HCT116 (cell line): ENCODE data around the gene CENPP. TPM values are rescaled to one million over a fixed set of nuclear protein-coding genes. Genes with fewer than 3 reads are reported as not detected.

Experiments
- ATAC-seq: fragments of 200-7000 bp; cut with Tn5 transposase; 2 replicates; pipeline ENCODE4 v1.9.1; 2020; ENCODE audit warnings: mild to moderate bottlenecking, moderate library complexity
- BruUV-seq: library from RNA; stranded (reverse); fragments of 400-500 nt; replicated peaks from 2 replicates; lab custom pipeline; 2021; lab: Mats Ljungman, UMichigan
- CTCF ChIA-PET: fragments of 300-600 bp; sonication (Branson Sonifier 250); formaldehyde crosslinking; loops from one replicate; lab custom pipeline; 2021; ENCODE audit warnings: antibody characterized with exemption; lab: Charles Lee
- POLR2A ChIA-PET: fragments of 300-600, 350-600 bp; sonication (Branson Sonifier 250); formaldehyde crosslinking; loops from one replicate; lab custom pipeline; 2021; ENCODE audit warnings: antibody characterized with exemption; lab: Charles Lee
- RAD21 ChIA-PET, 2 experiments: fragments of 300-600 bp; sonication (Branson Sonifier 250); formaldehyde crosslinking; loops; one replicate each; lab custom pipeline; 2023; ENCODE audit warnings: low total read pairs in 2 of 2; ENCODE audit not compliant: uncharacterized antibody in 2 of 2, unreplicated experiment in 2 of 2, low non-redundant PET in 1 of 2; lab: Charles Lee
- DNase-seq: peaks from one replicate; pipeline ENCODE4 v3.0.0-alpha.2; 2010; ENCODE audit warnings: low read depth, low spot score
- H2AFZ ChIP-seq: fragments of 200-600 bp; shearing (Covaris generic), sonication (generic); 2 replicates; pipeline ENCODE4 v1.6.1; 2017; ENCODE audit warnings: low read depth, mixed run types, mixed read lengths, antibody characterized with exemption, low read length; ENCODE audit not compliant: poor library complexity, severe bottlenecking
- H3K27ac ChIP-seq: 2 replicates; pipeline ENCODE4 v1.5.1; 2012; ENCODE audit warnings: low read depth, low read length
- H3K27me3 ChIP-seq: fragments of 200-600 bp; sonication (generic); 2 replicates; pipeline ENCODE4 v1.6.1; 2016; ENCODE audit warnings: mixed run types, low read length, mixed read lengths; ENCODE audit not compliant: insufficient read depth
- H3K36me3 ChIP-seq, 2 experiments: fragments of 200-500 bp in 1 of 2; fragments of 200-600 bp in 1 of 2; sonication (Bioruptor generic) in 1 of 2; sonication (generic) in 1 of 2; 2 replicates each; pipeline versions ENCODE4 v1.5.1 to v1.6.1; 2014 to 2016; ENCODE audit warnings: low read length in 2 of 2, inconsistent platforms in 1 of 2, mixed read lengths in 1 of 2, mixed run types in 1 of 2; ENCODE audit not compliant: insufficient read depth in 2 of 2, control insufficient read depth in 1 of 2
- H3K4me1 ChIP-seq, 2 experiments: fragments of 200-600 bp in 1 of 2; sonication (generic) in 1 of 2; 2 replicates each; pipeline versions ENCODE4 v1.5.1 to v1.6.1; 2012 to 2017; ENCODE audit warnings: low read length in 2 of 2, inconsistent platforms in 1 of 2, mild to moderate bottlenecking in 1 of 2, mixed read lengths in 1 of 2, mixed run types in 1 of 2, moderate library complexity in 1 of 2; ENCODE audit not compliant: insufficient read depth in 2 of 2, control insufficient read depth in 1 of 2
- H3K4me2 ChIP-seq: fragments of 200-600 bp; sonication (generic); 2 replicates; pipeline ENCODE4 v1.6.1; 2017; ENCODE audit warnings: mixed run types, low read length, mixed read lengths
- H3K4me3 ChIP-seq, 2 experiments: fragments of 200-600 bp in 1 of 2; sonication (generic) in 1 of 2; replicated peaks in 1 of 2; 2 replicates each; pipeline ENCODE4 v1.5.1; 2011 to 2016; ENCODE audit warnings: low read length in 2 of 2, control low read depth in 1 of 2, low read depth in 1 of 2, mild to moderate bottlenecking in 1 of 2, mixed read lengths in 1 of 2, mixed run types in 1 of 2
- H3K79me2 ChIP-seq: fragments of 200-600 bp; sonication (generic); 2 replicates; pipeline ENCODE4 v1.6.1; 2017; ENCODE audit warnings: mild to moderate bottlenecking, mixed run types, low read length, moderate library complexity, mixed read lengths; ENCODE audit not compliant: insufficient read depth
- H3K9ac ChIP-seq: fragments of 200-600 bp; sonication (generic); 2 replicates; pipeline ENCODE4 v1.6.1; 2016; ENCODE audit warnings: low read length, mixed read lengths
- H3K9me2 ChIP-seq: fragments of 200-600 bp; sonication (generic), shearing (Covaris generic); 2 replicates; pipeline ENCODE4 v1.6.1; 2017; ENCODE audit warnings: mixed run types, mild to moderate bottlenecking, moderate library complexity; ENCODE audit not compliant: insufficient read depth
- H3K9me3 ChIP-seq, 2 experiments: fragments of 200-500 bp in 1 of 2; fragments of 200-600 bp in 1 of 2; sonication (Bioruptor generic) in 1 of 2; sonication (generic) in 1 of 2; 2 replicates each; pipeline ENCODE4 v1.6.1; 2014 to 2017; ENCODE audit warnings: low read length in 2 of 2, mixed read lengths in 2 of 2, inconsistent platforms in 1 of 2, low read depth in 1 of 2, mild to moderate bottlenecking in 1 of 2, mixed run types in 1 of 2, moderate library complexity in 1 of 2; ENCODE audit not compliant: control insufficient read depth in 1 of 2, insufficient read depth in 1 of 2
- H4K20me1 ChIP-seq: fragments of 200-600 bp; sonication (generic), shearing (Covaris generic); 2 replicates; pipeline ENCODE4 v1.6.1; 2017; ENCODE audit warnings: mixed run types, mild to moderate bottlenecking, moderate library complexity; ENCODE audit not compliant: insufficient read depth
- CBX3 ChIP-seq: IDR thresholded peaks from 2 replicates; pipeline ENCODE4 v1.6.1; 2012; ENCODE audit warnings: low read depth
- CEBPB ChIP-seq: IDR thresholded peaks from 2 replicates; pipeline ENCODE4 v1.6.1; 2012; ENCODE audit warnings: low read depth
- ELF1 ChIP-seq: IDR thresholded peaks from 2 replicates; pipeline ENCODE4 v1.6.1; 2012; ENCODE audit warnings: low read depth, borderline replicate concordance
- EZH2 ChIP-seq: fragments of 200-600 bp; sonication (generic); IDR thresholded peaks from 2 replicates; pipeline ENCODE4 v1.6.1; 2017; ENCODE audit warnings: antibody characterized with exemption, mixed run types
- EZH2phosphoT487 ChIP-seq: fragments of 200-600 bp; IDR thresholded peaks from 2 replicates; pipeline ENCODE4 v1.6.1; 2018; ENCODE audit warnings: antibody characterized with exemption, borderline replicate concordance
- FOSL1 ChIP-seq: IDR thresholded peaks from 2 replicates; pipeline ENCODE4 v1.6.1; 2012; ENCODE audit warnings: low read depth
- MAX ChIP-seq: IDR thresholded peaks from 2 replicates; pipeline ENCODE4 v1.6.1; 2012
- POLR2A ChIP-seq: IDR thresholded peaks from 2 replicates; pipeline ENCODE4 v1.7.0; 2011; ENCODE audit warnings: borderline replicate concordance; ENCODE audit not compliant: insufficient read depth, insufficient read length; ENCODE audit errors: extremely low read depth
- POLR2AphosphoS5 ChIP-seq: IDR thresholded peaks from 2 replicates; pipeline ENCODE4 v1.6.1; 2011; ENCODE audit warnings: mild to moderate bottlenecking, low read depth, low read length, moderate library complexity
- SIN3A ChIP-seq: IDR thresholded peaks from 2 replicates; pipeline ENCODE4 v1.6.1; 2012; ENCODE audit warnings: low read depth
- SP1 ChIP-seq: IDR thresholded peaks from 2 replicates; pipeline ENCODE4 v1.6.1; 2012; ENCODE audit warnings: low read depth
- SRF ChIP-seq: IDR thresholded peaks from 2 replicates; pipeline ENCODE4 v1.6.1; 2012; ENCODE audit warnings: low read depth
- YY1 ChIP-seq: IDR thresholded peaks from 2 replicates; pipeline ENCODE4 v1.6.1; 2011; ENCODE audit warnings: low read length, low read depth, moderate library complexity, mild to moderate bottlenecking; ENCODE audit not compliant: insufficient replicate concordance; ENCODE audit errors: extremely low read depth
- ZNF274 ChIP-seq: fragments of 200-500 bp; sonication (Bioruptor generic); IDR thresholded peaks from 2 replicates; pipeline ENCODE4 v1.6.1; 2014; ENCODE audit warnings: mild to moderate bottlenecking, low read depth, low read length, inconsistent platforms
- intact Hi-C: fragments of 100-400 bp; cut with micrococcal nuclease; formaldehyde crosslinking; loops from 2 replicates; pipeline ENCODE4 v1.10.0; 2022
- total RNA-seq: library from RNA; stranded (reverse); gene quantifications from one replicate; pipeline ENCODE4 v1.2.1, GENCODE V29; 2021; ENCODE audit not compliant: unreplicated experiment
- TF ChIP-seq, protein P1 (sequence below): IDR thresholded peaks from 2 replicates; pipeline ENCODE4 v1.6.1; 2012
- TF ChIP-seq, protein P2 (sequence below): IDR thresholded peaks from 2 replicates; pipeline ENCODE4 v1.6.1; 2012; ENCODE audit warnings: low read depth

Gene CENPP
- total RNA-seq, 1 experiment from 2014 or later, result 7.0 TPM

GRCh38 chr9:92614763-92615461, 289.2 kb downstream of the CENPP start:
- DNase-seq, result no peak
- no peak for ATAC-seq
- CTCF ChIA-PET, result no interaction called here
- no peaks in the 10 kb centered on the region for H4K20me1 ChIP-seq
- POLR2A ChIA-PET, result no interaction called here
- no peaks in the 10 kb centered on the region for H3K4me1 ChIP-seq
- H3K79me2 ChIP-seq, result no peaks in the 10 kb centered on the region
- H3K4me3 ChIP-seq, result no peak overlapping the region
- TF ChIP-seq POLR2AphosphoS5, result no peak
- no peak overlapping the region for H2AFZ ChIP-seq
- intact Hi-C loops, result no loop called here
- no peaks in the 10 kb centered on the region for H3K9me2 ChIP-seq
- H3K9me3 ChIP-seq, result no peaks in the 10 kb centered on the region
- H3K36me3 ChIP-seq, result peaks cover 5 to 11% of the 10 kb centered on the region in 2 experiments; a peak in 3 of 4 replicates
- BruUV-seq, result no TSS peak
- RAD21 ChIA-PET, result no interaction called here
- H3K9ac ChIP-seq, result no peak overlapping the region
- H3K4me2 ChIP-seq, result no peak overlapping the region
- no peak overlapping the region for H3K27ac ChIP-seq
- no peaks in the 10 kb centered on the region for H3K27me3 ChIP-seq

DNA sequence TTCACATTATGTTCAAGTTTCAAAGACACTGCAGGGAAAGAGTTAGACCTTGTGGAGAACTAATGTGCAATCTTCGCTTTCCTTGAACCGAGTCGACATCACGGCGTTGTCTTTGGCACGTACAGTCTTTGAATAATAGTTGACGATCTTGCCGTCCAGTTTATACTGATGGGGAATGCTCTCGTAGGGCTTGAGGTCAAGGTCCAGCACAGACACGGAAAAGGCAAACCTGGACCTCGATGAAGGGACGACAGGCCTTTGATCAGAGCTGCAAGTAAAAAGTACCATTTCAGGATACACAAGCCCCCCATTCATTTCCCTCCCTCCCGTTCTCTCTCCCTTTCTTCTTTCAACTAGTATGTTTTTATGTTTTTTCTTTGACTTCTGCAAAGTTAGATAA, 290.0 kb downstream of the CENPP start:
- ATAC-seq, result no peak
- ChIA-PET RAD21 (no interaction called here), CTCF (no interaction called here), POLR2A (no interaction called here)
- Histone ChIP-seq H3K9ac (no peak overlapping the region), H3K36me3 (peaks cover 5 to 11% of the 10 kb centered on the region in 2 experiments; a peak in 3 of 4 replicates), H3K4me1 (no peaks in the 10 kb centered on the region), H4K20me1 (no peaks in the 10 kb centered on the region), H3K4me3 (no peak overlapping the region), H3K27me3 (no peaks in the 10 kb centered on the region), H3K9me2 (no peaks in the 10 kb centered on the region), H3K79me2 (no peaks in the 10 kb centered on the region), H2AFZ (no peak overlapping the region), H3K9me3 (no peaks in the 10 kb centered on the region), H3K4me2 (no peak overlapping the region), H3K27ac (no peak overlapping the region)
- intact Hi-C loops, result no loop called here
- BruUV-seq, result no TSS peak
- DNase-seq, result no peak
- TF ChIP-seq SP1 (no peak), EZH2 (no peak), MAX (no peak), ZNF274 (no peak), SRF (no peak), CBX3 (no peak), FOSL1 (no peak), POLR2A (no peak), CEBPB (no peak), YY1 (no peak), EZH2phosphoT487 (no peak), ELF1 (no peak), SIN3A (no peak)
- TF ChIP-seq, protein P1, sequence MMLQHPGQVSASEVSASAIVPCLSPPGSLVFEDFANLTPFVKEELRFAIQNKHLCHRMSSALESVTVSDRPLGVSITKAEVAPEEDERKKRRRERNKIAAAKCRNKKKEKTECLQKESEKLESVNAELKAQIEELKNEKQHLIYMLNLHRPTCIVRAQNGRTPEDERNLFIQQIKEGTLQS, result no peak
- TF ChIP-seq, protein P2, sequence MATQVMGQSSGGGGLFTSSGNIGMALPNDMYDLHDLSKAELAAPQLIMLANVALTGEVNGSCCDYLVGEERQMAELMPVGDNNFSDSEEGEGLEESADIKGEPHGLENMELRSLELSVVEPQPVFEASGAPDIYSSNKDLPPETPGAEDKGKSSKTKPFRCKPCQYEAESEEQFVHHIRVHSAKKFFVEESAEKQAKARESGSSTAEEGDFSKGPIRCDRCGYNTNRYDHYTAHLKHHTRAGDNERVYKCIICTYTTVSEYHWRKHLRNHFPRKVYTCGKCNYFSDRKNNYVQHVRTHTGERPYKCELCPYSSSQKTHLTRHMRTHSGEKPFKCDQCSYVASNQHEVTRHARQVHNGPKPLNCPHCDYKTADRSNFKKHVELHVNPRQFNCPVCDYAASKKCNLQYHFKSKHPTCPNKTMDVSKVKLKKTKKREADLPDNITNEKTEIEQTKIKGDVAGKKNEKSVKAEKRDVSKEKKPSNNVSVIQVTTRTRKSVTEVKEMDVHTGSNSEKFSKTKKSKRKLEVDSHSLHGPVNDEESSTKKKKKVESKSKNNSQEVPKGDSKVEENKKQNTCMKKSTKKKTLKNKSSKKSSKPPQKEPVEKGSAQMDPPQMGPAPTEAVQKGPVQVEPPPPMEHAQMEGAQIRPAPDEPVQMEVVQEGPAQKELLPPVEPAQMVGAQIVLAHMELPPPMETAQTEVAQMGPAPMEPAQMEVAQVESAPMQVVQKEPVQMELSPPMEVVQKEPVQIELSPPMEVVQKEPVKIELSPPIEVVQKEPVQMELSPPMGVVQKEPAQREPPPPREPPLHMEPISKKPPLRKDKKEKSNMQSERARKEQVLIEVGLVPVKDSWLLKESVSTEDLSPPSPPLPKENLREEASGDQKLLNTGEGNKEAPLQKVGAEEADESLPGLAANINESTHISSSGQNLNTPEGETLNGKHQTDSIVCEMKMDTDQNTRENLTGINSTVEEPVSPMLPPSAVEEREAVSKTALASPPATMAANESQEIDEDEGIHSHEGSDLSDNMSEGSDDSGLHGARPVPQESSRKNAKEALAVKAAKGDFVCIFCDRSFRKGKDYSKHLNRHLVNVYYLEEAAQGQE, result no peak
